ENCODE results near the gene P3H2.

Gene P3H2

DNA sequence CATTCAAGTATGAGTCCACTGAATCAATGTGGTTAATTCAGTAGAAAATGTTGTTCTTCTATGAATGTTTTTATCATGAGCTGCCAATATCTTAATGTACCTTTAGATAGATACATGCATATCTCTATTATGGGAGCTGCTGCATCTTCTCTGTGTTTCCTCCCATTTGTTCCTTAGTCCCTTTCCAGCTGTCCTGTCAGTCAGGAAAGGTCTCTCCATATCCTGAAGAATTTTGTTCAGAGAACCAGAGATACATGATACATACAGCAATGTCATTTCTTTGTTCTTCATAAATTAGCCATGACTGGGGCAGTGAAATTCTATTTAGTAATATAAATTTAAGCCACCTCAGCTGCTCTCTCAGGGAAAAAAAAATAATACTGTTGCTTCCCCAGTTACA, 103.7 kb downstream of the P3H2 start:
- DNase-seq (ENCODE audit: low read depth in 2 of 2): no peak

DNA sequence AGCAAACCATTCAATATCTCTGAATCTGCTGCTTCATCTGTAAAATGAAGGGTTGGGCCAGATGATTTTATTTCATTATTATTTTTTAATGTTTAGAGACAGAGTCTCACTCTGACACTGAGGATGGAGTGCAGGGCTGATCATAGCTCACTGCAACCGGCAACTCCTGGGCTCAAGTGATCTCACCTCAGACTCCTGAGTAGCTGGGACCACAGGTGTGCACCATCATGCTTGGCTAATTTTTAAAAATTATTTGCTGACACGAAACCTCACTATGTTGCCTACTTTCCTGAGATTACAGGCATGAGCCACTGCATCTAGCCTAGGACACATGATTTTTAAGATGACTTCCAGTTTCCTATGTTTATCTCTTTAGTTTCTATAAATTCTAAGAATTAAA, 105.8 kb downstream of the P3H2 start:
- no peak for DNase-seq (ENCODE audit: low read depth in 2 of 2)

DNA sequence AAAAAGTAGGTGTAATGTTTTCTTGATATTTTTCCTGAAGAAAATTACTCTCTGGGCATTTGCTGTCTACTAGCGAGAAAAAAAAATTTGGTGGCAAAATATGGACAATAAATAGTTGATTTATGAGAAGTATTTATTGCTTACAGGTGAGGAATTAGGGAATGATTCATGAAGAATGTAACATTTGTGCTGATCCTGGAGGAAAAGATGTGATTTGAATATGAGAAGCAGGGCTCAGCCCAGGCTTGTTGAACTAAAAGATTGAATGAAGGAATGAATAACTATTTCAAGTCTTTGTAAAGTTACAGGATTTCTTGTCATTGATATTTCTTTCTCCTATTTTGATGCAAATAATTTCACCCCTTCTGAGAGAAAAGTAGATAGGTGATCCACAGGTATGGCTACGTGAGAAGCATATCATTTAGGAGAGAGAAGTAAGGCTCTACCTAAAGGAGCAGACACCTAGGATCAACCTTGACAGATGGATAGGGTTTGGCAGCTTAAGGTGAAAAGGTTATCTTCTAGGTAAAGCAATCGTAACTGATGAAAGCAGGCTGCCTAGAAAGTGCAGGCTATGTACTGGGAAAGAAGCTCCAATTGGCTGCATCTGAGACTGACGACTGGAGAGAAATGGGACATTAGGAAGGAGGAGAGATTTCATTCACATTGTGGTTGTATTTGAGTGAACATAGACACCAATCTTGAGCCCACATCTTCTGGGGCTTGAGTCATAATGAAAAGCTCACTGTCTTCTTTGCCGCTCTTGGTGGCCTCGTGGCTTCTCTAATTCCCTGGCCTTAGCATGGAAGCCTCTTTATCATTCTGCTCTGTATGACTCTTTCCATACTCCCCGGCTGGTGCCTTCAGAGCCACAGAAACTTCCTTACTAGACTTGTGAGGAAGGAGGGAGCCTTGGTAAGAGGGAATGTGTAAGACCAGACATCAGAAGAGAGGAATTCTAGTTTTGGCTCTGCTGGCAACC, 106.5 kb downstream of the P3H2 start:
- DNase-seq (ENCODE audit: low read depth in 2 of 2): no peak

DNA sequence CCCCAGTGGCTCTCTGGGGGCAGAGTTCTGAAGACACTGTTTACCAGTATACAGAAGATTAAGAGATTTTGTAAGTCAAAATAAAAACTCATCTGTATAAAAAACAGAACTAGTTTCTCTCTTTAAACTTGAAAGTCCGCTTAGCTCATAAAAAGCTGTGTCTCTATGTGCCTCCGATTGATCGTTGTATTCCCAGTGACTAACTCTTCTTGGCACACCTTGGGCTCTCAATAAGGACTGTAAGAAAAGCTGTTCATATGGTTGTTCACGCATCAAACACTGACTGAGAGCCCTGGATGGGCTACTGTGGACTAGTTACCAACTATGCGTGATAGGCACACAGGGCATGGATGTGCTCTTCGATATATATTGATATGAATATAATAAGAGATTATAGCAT, 107.9 kb downstream of the P3H2 start:
- no peak for DNase-seq (ENCODE audit: low read depth in 2 of 2)

DNA sequence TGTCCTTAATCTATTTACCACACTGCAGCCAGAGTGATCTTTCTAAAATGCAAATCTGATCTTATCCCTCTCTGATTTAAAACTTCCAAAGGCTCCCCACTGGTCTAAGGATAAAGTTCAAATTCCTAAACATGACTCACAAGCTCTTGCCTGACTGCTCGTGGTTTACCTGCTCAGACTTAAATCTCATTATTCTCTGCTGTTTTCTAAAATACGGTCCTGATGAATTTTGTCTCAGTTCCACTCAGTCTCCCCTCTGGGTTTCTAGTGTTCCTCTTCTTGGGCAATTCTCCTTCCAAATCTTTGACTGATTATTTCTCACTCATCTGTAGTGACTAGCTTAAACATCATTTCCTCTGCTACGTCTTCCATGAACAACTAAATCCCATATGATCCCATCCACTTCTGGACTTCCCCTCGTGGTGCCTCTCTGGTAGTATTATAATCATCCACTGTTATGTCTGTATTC, 108.3 kb downstream of the P3H2 start:
- DNase-seq (ENCODE audit: low read depth in 2 of 2): no peak

DNA sequence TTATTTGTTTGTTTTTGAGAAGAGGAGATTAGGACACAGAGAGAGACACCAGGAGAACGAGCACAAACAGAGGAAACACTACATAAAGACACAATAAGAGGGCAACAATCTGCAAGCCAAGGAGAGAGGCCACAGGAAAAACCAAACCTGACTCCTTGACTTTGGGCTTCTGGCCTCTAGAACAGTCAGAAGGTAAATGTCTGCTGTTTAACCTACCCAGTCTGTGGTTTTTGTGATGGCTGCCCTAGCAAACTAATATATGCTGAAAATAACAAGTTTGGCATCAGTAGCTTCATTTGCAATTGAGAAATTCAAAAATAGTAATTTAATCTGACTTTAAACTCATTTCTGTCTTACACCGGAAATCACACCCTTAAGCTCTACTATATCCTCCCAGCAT, 110.2 kb downstream of the P3H2 start:
- no peak for DNase-seq (ENCODE audit: low read depth in 2 of 2)

DNA sequence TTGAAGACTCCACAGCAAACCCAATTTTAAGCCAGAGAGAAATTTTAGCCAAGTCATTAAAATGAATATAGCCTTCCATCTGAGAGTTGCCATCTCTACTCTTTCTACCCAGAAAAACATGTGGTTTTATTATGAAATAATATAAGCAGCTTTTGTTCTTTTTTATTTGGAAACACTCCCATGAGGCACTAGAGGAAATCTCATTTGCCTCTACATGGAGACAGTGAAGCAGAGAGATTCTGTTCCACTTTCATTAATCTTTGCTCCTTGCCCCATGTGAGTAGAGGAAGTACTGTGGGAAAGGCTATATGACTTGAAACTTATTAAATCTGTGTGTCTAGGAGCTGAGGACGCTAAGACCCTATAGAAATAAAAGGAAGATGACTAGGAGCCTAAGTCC, 111.1 kb downstream of the P3H2 start:
- DNase-seq (ENCODE audit: low read depth in 2 of 2): no peak

DNA sequence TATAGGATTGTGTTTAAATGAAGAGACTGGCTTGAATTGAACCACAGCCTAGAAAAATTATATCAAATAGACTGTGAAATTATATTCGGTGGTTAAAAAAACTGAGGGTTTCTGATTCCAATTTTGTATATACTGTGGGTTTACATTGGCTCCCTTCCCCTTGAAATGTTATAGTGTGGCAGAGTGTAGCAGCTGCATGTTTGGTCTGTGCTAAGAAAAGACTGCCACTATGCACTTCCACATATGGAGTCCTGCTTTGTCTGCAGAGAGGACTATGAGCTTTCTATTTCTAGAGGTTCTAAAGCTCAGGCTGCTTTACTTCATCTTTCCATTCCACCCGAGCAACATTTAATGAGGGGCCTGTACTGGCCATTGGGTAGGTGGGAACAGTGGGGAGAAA, 112.3 kb downstream of the P3H2 start:
- DNase-seq (ENCODE audit: low read depth in 2 of 2): no peak

DNA sequence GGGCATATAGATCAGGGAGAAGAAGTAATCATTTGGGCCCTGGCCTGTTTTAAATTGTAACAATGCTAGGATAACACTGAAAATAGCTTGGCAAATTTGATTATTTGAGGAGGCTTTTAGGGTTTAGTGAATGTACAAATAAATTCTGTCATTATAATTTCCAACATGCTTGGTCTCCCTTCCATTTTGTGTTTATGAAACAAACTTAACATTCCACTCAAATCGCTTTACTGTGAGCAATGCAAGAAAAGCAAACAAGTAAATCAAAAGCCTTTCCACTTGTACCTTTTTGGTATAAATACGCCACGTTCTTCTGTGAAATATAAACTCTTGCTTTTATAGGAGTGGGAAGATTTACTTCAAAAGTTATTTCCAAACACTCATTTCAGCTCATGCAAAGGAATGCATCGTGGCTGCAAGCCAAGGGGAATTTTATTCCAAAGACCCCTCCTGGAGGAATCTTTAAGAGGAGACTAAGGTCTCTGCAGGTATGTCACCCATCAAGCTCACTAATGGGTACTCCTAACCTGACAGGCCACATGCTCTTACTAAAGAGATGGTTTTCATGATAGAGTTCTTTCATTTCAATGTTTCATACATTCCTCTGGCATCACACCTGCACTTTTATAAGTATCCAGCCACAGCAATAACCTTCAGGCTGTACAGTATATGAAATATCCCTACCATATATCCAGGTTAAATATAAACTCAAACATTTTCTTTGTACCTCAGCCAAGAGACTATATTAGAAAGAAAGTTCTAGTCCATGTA, 115.2 kb downstream of the P3H2 start:
- no peak for DNase-seq (ENCODE audit: low read depth in 2 of 2)

DNA sequence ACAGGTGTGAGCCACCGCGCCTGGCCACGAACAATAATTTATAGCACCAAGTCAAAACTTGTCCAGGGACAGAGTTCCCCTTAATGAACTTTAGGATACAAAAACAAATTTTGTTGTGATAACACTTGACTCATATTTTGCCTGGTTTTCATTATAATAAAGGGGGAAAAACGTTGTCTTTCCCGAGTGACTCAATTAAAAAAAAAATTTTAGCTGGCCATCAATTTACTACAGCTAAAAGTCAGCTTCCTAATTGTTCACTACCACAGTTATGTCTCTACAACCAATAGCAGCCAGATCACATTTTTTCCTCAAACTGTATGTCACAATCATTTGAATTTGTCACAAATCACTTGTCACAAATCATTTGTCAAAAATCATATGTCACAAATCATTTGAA, 116.0 kb downstream of the P3H2 start:
- no peak for DNase-seq (ENCODE audit: low read depth in 2 of 2)

DNA sequence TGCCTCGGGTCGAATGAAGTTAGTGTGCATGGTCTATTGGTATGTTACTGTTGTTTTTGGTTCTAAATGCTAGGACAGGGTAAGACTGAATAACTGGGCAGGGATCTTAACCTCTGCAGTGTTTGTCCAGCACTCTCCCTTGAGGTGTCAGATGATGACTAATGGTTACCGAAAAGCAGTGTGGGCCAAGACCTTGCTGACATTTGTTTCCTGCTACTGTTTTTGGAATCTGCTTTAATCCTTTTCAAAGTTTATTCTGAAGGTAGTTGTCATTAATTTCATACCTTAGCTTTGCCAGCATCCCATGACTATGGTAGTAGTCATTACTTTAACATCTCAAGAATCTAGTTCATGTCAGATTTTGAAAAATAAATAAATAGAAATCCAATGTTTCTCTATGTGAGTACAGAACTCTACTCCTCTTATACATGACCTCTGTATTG, 117.0 kb downstream of the P3H2 start:
- DNase-seq (ENCODE audit: low read depth in 2 of 2): no peak

DNA sequence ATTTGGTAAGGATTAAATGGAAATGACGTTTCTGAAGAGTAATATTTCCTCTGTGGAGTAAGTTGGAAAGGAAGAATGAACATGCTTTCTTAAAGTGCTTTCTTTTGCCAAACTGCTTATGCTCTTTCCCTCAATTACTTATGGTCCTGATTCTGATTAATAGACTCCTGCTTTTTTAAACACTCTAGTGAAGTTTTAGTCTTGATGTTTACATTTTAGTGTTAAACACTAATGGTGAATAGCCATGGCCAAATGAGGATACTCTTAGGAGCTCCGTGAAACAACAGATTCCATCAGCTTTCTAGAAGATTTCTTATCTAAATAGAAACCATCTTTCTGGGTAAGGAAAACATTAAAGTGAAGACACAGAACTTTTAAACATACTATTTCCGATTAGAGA, 117.6 kb downstream of the P3H2 start:
- no peak for DNase-seq (ENCODE audit: low read depth in 2 of 2)

DNA sequence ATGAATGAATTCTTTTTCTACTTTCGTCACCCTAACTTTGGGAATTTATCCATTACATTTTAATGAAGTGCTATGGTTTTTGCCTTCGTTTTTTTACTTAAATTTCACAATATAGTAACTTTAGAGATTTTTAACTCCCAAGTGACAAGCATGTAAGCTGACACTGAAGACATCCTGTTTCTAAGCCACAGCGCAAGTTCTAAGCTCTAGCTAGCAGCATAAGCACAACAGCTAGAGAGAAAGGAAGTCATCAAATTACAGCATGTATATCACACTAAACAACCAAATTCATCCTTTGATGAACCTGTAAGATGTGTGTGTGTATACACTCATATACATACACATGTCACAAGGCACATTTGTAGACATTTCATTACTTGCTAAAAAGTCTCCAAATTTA, 119.3 kb downstream of the P3H2 start:
- DNase-seq (ENCODE audit: low read depth in 2 of 2): no peak

DNA sequence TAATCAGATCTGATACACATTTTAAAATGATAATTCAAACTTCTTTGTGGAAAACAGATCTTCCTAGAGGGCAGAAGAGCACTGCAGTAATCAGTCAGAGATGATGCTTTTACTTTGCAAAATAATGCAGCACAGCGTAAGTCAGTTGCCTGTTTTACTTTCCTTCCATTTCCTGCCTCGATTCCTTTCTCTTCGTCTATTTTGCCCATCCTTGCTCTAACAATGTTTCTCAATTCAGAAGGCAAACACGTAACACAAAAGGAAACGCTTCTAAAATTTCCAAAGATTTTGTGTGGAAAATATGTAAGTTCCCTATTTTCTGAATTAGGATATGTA, 119.9 kb downstream of the P3H2 start:
- DNase-seq (ENCODE audit: low read depth in 2 of 2): no peak

DNA sequence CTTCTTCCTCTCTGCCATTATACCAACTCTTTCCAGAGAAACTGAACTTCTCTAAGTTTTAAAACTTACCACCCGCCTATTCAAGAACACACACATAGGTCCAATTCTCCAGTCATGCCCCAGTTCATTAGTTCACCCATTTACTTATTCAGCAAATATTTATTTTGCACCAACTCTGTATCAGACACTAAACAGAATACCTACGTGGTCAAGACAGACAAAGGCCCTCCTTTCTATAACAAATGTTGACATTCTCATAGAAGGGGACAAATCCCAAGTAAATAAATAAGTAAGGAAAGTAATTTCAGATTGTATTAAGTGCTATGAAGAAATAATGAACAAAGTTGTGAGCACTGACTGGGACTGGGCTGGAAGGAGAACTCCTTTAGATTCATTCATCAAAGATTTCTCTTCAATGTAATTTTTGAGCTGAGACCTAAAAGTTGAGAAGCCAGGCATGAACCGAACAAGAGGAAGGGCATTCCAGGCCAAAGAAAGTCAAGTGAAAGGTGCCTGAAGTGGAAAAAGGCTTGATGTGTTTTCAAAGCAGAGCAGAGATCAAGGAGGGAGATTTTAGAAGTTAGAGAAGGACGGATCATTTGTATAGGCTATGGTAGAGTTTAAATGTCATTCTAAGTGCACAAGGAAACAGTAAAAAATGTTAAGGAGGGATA, 120.4 kb downstream of the P3H2 start:
- DNase-seq (ENCODE audit: low read depth in 2 of 2): no peak

DNA sequence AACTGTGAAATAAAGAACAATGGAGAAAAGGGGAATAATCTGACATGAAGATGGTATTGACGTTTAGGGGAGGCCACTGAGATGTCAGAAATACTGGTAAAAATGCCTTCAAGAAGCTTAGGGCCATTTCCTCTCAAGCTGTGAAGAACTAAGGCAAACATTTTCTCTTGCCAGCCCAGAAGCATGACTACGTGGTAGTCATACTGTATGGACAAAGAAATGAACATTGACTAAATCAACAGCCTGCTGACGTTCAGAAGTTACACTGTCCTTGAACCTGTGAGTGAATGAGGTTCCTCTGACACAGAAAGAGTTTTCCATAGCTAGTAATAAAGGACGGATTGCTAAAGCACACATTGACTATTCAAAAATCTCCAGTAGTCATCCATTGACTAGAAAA, 121.0 kb downstream of the P3H2 start:
- no peak for DNase-seq (ENCODE audit: low read depth in 2 of 2)

DNA sequence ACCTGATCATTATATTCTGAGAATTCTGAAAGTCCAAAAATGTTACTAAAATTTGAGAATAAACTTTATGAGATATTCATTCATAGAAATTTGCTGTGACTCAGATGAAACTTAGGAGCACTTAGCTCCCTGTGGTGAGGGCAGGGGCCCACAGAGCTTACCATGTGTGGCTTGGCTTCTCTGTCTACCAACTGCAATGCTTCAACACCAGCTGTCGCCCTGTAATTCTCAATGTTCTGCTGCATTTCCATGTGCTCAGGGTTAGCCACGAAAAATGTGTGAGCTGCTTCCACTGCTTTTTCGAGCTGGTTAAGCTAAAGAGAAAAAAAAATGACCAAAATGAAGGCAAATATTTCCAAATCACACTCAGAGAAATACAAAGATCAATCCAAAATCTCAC, 125.6 kb downstream of the P3H2 start:
- no peak for DNase-seq (ENCODE audit: low read depth in 2 of 2)

DNA sequence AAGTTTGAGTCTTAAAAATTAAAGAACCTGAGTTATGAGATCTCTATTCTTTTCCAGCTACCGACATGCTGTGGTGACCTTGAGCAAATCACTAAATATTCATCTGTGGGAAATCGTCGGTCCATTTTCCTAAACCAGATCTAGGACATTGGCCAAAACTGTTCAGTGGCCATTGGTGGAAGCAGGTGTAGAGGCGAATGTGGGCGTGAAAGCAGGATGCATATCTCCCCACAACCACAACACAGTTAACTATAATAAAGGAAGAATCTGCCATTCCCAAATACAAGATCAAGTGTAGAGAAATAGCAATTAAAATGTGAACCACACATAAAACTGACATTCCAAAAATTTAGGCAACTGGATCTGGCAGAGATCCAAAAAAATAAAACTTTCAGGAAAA, 129.9 kb downstream of the P3H2 start:
- no peak for DNase-seq (ENCODE audit: low read depth in 2 of 2)

DNA sequence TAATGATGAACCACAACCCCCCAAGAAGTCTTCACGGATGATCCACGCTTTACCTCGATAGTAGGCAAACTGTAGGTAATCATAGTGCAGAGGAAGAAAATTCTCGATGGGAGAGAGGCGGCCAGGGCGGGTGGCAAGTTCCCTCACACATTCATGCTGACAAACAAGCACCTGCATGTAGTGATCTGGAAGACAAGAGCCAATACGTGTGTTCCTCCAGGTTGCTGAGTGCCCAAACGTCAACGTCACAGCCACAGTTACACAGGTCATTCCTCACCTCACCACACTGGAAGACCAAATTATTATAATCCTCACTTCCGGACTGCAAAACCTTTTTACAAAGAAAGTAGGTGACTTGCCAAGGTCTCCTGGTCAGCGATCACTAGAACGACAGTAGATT, 131.8 kb downstream of the P3H2 start:
- no peak for DNase-seq (ENCODE audit: low read depth in 2 of 2)

DNA sequence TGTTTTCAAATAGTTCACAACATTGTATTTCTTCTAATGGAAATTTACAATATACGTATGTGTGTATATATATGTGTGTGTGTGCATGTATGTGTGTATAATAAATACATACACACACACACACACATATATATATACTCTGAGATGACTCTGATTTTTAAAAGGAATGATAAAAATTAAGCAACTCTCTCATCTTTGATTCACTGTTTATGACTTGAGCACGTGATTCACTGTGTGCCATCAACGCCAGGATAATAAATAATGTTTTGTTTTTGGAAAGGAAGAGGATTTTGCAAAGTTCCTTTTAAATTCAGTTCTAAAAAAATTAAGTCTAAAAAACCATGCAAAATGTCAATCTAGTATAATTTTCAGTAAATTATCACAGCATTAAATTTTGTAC, 132.4 kb downstream of the P3H2 start:
- no peak for DNase-seq (ENCODE audit: low read depth in 2 of 2)

DNA sequence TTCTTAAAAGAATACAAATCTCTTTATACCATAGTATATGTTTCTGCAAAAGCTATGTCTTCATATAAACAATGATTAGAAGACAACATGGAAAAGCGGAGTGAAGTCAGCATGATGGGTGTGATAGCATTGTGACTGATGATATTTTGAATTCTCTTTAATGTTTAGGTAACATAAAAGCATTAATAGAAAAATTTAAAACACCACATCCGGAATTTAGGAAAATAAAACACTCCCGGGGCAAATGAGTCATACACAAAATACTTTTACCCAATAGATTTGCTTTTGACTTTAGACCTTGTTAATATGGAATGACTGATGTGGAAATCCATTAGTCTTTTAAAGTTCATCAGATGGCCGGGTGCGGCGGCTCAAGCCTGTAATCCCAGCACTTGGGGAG, 134.7 kb downstream of the P3H2 start:
- no peak for DNase-seq (ENCODE audit: low read depth in 2 of 2)

DNA sequence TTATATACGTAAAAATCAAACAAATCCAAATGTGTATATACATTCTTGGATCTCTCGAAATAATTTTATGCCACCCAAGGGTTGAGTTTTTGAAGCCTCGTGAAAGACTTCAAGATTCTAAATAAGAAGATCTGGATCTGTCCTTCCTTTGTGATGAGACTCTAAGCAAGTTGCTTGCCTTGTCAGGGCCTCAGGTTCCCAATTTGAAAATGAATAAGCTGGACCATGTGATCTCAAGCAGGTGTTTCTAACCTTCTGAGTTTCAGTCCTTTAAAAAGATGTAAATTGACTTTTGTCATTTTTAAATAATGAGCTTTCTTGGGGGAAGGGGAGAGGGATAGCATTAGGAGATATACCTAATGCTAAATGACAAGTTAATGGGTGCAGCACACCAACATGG, 137.1 kb downstream of the P3H2 start:
- no peak for DNase-seq (ENCODE audit: low read depth in 2 of 2)
